HuH-7.5 (cell line): ENCODE measurements around the gene CDH13.

Experiments
- DNase-seq: peaks from one replicate; pipeline ENCODE4 v3.0.0; 2011; ENCODE audit warnings: low spot score

Gene CDH13

GRCh38 chr16:83307594-83307992, 680.8 kb downstream of the CDH13 start:
- no peak for DNase-seq

- DNase-seq: no peak
Measured at GRCh38 chr16:83308414-83308813, 681.6 kb downstream of the CDH13 start.

- no peak for DNase-seq
Measured at GRCh38 chr16:83310816-83311215, 684.0 kb downstream of the CDH13 start.

- no peak for DNase-seq
Measured at GRCh38 chr16:83312015-83312717, 685.4 kb downstream of the CDH13 start.

- no peak for DNase-seq
Measured at GRCh38 chr16:83312718-83313245, 686.0 kb downstream of the CDH13 start.

- DNase-seq: no peak
Measured at GRCh38 chr16:83315271-83315670, 688.5 kb downstream of the CDH13 start.

- DNase-seq: no peak
Measured at GRCh38 chr16:83316458-83316857, 689.7 kb downstream of the CDH13 start.

- no peak for DNase-seq
Measured at GRCh38 chr16:83318390-83318789, 691.6 kb downstream of the CDH13 start.

- DNase-seq: no peak
Measured at GRCh38 chr16:83328936-83329335, 702.2 kb downstream of the CDH13 start.

- DNase-seq: no peak
Measured at GRCh38 chr16:83329441-83329840, 702.7 kb downstream of the CDH13 start.

- DNase-seq: no peak
Measured at GRCh38 chr16:83330251-83330650, 703.5 kb downstream of the CDH13 start.

- DNase-seq: no peak
Measured at GRCh38 chr16:83335076-83335475, 708.3 kb downstream of the CDH13 start.

GRCh38 chr16:83336603-83337002, 709.8 kb downstream of the CDH13 start:
- no peak for DNase-seq

- no peak for DNase-seq
Measured at GRCh38 chr16:83338138-83338537, 711.4 kb downstream of the CDH13 start.

GRCh38 chr16:83338941-83339340, 712.2 kb downstream of the CDH13 start:
- DNase-seq: no peak

- no peak for DNase-seq
Measured at GRCh38 chr16:83343935-83344366, 717.2 kb downstream of the CDH13 start.

GRCh38 chr16:83345846-83346640, 719.3 kb downstream of the CDH13 start:
- no peak for DNase-seq

- no peak for DNase-seq
Measured at GRCh38 chr16:83348991-83349390, 722.2 kb downstream of the CDH13 start.

GRCh38 chr16:83350481-83350880, 723.7 kb downstream of the CDH13 start:
- no peak for DNase-seq

GRCh38 chr16:83351846-83352245, 725.1 kb downstream of the CDH13 start:
- DNase-seq: no peak

- no peak for DNase-seq
Measured at GRCh38 chr16:83353241-83353640, 726.5 kb downstream of the CDH13 start.

- no peak for DNase-seq
Measured at GRCh38 chr16:83354015-83354414, 727.2 kb downstream of the CDH13 start.

GRCh38 chr16:83355570-83356218, 728.9 kb downstream of the CDH13 start:
- no peak for DNase-seq
